HEK293T (cell line): Measurements from ENCODE around the gene TOMM34.
A peak's percentile ranks its signal among the peaks of the same experiment; 100 is the strongest.

ENCODE experiments used
- CTCF ChIA-PET: fragments of 350-600 bp; formaldehyde crosslinking; extraction: SDS; loops from one replicate; lab custom pipeline; 2021; ENCODE audit warnings: antibody characterized with exemption, inconsistent platforms; lab: Yijun Ruan, JAX
- POLR2A ChIA-PET: fragments of 350-600 bp; formaldehyde crosslinking; extraction: SDS; loops from one replicate; lab custom pipeline; 2020; ENCODE audit warnings: antibody characterized with exemption, inconsistent platforms; lab: Yijun Ruan, JAX
- DNase-seq: peaks from one replicate; pipeline ENCODE4 v3.0.0; 2012; ENCODE audit warnings: mixed read lengths; ENCODE audit errors: extremely low spot score
- ARNT ChIP-seq: fragments of 450-650 bp; IDR thresholded peaks from 2 replicates; pipeline ENCODE4 v1.6.1; 2017; ENCODE audit warnings: mild to moderate bottlenecking
- BHLHE40 ChIP-seq: fragments of 450-650 bp; IDR thresholded peaks from 2 replicates; pipeline ENCODE4 v1.6.1; 2016; ENCODE audit warnings: mild to moderate bottlenecking, moderate library complexity, borderline replicate concordance
- CTBP1 ChIP-seq: fragments of 450-650 bp; IDR thresholded peaks from 2 replicates; pipeline ENCODE4 v1.6.1; 2016; ENCODE audit warnings: borderline replicate concordance
- ELF4 ChIP-seq: fragments of 450-650 bp; IDR thresholded peaks from 2 replicates; pipeline ENCODE4 v1.6.1; 2017; ENCODE audit warnings: antibody characterized with exemption
- FOXA1 ChIP-seq: fragments of 450-650 bp; IDR thresholded peaks from 2 replicates; pipeline ENCODE4 v1.6.1; 2016; ENCODE audit warnings: mild to moderate bottlenecking
- FOXK2 ChIP-seq: fragments of 450-650 bp; IDR thresholded peaks from 2 replicates; pipeline ENCODE4 v1.6.1; 2016; ENCODE audit warnings: mild to moderate bottlenecking
- FOXM1 ChIP-seq: fragments of 450-650 bp; IDR thresholded peaks from 2 replicates; pipeline ENCODE4 v1.6.1; 2017; ENCODE audit warnings: mild to moderate bottlenecking, borderline replicate concordance
- HDGF ChIP-seq: fragments of 450-650 bp; IDR thresholded peaks from 2 replicates; pipeline ENCODE4 v1.6.1; 2017; ENCODE audit warnings: antibody characterized with exemption, borderline replicate concordance
- L3MBTL2 ChIP-seq: fragments of 450-650 bp; conservative IDR thresholded peaks from 2 replicates; pipeline ENCODE4 v1.6.1; 2016; ENCODE audit warnings: mild to moderate bottlenecking
- LEF1 ChIP-seq: fragments of 450-650 bp; IDR thresholded peaks from 2 replicates; pipeline ENCODE4 v1.6.1; 2017; ENCODE audit warnings: mild to moderate bottlenecking, borderline replicate concordance
- NFRKB ChIP-seq: fragments of 450-650 bp; IDR thresholded peaks from 2 replicates; pipeline ENCODE4 v1.6.1; 2016; ENCODE audit warnings: mild to moderate bottlenecking, moderate library complexity
- SP1 ChIP-seq: fragments of 450-650 bp; IDR thresholded peaks from 2 replicates; pipeline ENCODE4 v1.6.1; 2017
- SUZ12 ChIP-seq: fragments of 450-650 bp; IDR thresholded peaks from 2 replicates; pipeline ENCODE4 v1.6.1; 2016; ENCODE audit warnings: mild to moderate bottlenecking
- TARDBP ChIP-seq: fragments of 450-650 bp; IDR thresholded peaks from 2 replicates; pipeline ENCODE4 v1.6.1; 2016
- ZNF384 ChIP-seq: fragments of 450-650 bp; IDR thresholded peaks from 2 replicates; pipeline ENCODE4 v1.6.1; 2016
- TF ChIP-seq, protein P1 (sequence below): fragments of 450-650 bp; IDR thresholded peaks from 2 replicates; pipeline ENCODE4 v1.6.1; 2016

TOMM34 gene

DNA sequence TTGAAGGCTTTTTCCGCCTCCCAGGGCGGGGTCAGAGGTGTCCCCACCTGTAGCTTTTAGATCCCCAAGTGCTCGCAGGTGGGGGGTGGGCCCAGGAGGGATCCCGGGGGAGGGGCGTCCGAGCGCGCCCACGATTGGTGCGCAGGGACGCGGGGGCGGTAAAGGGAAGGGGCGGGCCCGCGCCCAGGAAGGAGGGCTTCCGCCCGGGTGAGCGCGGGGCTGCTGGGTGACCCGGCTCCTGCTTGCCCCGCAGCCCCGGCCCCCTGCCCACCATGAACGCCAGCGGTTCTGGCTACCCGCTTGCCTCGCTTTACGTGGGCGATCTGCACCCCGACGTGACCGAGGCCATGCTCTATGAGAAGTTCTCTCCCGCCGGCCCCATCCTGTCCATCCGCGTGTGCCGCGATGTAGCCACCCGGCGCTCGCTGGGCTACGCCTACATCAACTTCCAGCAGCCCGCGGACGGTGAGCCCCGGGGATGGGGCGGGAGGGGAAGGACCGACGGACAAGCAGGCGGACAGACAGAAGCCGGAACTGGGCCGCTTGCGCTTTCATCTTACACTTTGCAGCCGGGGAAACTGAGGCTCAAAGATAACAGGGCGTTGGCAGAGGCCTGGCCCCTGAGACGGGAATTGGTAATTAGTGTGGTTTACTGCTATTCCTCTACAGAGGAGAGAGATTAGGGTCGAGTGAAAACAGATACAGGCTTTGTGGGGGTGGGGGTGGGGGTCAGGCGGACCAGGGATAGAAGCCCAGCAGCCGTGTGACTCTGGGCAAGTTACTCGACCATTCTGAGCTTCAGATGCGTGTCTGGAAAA is 50.1 kb downstream of the TOMM34 start, which contains the start of gene PABPC1L:
PABPC1L (plus strand) TSS at position 189 of the 818 bp plus-strand sequence; CDS start at position 273, 84 bp downstream.
- DNase-seq = peak; percentile 80
- ChIA-PET POLR2A (interaction anchor here (0.6 to 2.1 kb wide), 3 partner anchors 25 to 110 kb away, joined by 3 to 11 read pairs (median 3); partner anchors contain the start of genes TOMM34 and YWHAB), CTCF (interaction anchor here (0.6 to 1.2 kb wide), 3 partner anchors 14 to 384 kb away, joined by 3 to 4 read pairs (median 4); no protein-coding TSS in a partner anchor)
- TF ChIP-seq L3MBTL2 = peak; percentile 30; the same call in 1 of the 2 replicates
- TF ChIP-seq, protein P1, sequence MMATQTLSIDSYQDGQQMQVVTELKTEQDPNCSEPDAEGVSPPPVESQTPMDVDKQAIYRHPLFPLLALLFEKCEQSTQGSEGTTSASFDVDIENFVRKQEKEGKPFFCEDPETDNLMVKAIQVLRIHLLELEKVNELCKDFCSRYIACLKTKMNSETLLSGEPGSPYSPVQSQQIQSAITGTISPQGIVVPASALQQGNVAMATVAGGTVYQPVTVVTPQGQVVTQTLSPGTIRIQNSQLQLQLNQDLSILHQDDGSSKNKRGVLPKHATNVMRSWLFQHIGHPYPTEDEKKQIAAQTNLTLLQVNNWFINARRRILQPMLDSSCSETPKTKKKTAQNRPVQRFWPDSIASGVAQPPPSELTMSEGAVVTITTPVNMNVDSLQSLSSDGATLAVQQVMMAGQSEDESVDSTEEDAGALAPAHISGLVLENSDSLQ = no peak

DNA sequence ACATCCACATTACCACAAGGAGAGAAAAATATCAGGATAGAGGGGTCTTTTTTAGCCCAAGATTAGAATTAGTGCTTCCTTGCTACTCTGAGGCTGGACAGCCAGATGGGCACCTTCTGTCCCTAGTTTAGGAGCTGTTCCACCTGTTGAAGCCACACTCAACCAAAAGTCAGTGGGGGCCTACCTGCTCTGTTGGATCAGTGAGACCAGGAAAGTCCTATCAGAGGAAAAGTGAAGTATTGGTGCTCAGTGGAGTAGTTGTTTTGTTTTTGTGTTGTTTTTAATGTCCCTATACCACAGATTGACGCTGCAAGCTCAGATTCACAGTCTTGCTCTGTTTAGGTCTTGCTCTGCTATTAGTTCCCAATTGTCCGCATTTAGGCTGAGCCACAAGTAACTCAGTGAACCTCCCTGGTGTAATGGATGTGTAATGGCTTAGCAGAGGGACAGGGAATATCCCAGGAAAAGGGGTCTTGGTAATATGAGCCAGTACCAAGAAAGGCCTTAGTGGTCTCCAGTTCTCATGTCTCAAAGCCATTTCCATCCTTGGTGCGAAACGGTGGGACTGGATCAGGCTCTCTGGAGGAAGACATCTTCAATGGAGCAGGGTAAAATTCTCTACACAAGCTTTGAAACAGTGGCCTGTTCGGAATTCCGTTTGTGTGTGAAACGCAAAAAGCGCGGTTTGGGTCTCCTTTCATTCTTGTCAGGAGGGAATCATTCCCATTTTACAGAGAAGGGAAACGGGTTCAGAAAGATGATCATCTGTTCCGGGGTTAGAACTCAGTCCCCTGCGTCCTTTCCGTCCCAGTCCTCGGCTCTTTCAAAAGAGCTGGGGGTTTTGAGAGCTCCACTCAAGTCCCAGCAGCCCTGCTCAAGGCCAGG is 51.0 kb downstream of the TOMM34 start:
- ChIA-PET POLR2A (interaction anchor here (2.1 kb wide), 1 partner anchor 24 kb away, joined by 11 read pairs; the partner anchor contains the start of gene YWHAB), CTCF (no interaction called here)
- DNase-seq = no peak
- TF ChIP-seq ELF4 = no peak
- TF ChIP-seq TARDBP = no peak
- no peak for TF ChIP-seq L3MBTL2
- TF ChIP-seq ZNF384 = no peak
- no peak for TF ChIP-seq FOXK2
- no peak for TF ChIP-seq SUZ12
- TF ChIP-seq FOXA1 = no peak
- TF ChIP-seq, protein P1 = no peak
- TF ChIP-seq LEF1 = no peak

- CTCF ChIA-PET = no interaction called here
Observed at GRCh38 chr20:44904377-44904776, 55.8 kb downstream of the TOMM34 start.

DNA sequence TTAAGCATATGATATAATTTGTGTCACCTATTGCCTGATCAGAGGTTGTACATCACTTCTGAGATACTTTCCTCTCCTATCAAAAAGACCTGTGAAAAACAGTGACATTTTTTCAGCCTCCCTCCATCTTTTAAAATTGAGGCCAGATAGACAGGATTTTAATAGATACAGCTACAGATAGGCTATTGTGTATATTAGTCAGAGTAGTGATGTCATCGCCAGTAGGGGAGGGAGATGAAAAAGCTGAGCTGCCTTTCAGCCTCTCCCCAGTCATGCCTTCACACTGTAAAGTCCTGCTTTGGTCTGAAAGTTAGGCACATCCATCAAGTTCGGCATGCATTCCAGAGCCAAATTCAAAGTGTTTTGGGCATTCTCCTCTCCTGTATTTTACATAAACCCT is 58.2 kb downstream of the TOMM34 start:
- CTCF ChIA-PET = no interaction called here
- no peak for DNase-seq
- no peak for TF ChIP-seq HDGF
- POLR2A ChIA-PET = interaction anchor here (1.0 kb wide), 1 partner anchor 16 kb away, joined by 4 read pairs; the partner anchor contains the start of gene YWHAB

More at GRCh38 chr20:44904377-44904776, 55.8 kb downstream of the TOMM34 start:
- POLR2A ChIA-PET = no interaction called here
- TF ChIP-seq BHLHE40 = no peak
- TF ChIP-seq TARDBP = no peak
- no peak for TF ChIP-seq ARNT
- no peak for TF ChIP-seq L3MBTL2
- TF ChIP-seq FOXM1 = no peak
- TF ChIP-seq ZNF384 = no peak
- no peak for TF ChIP-seq CTBP1
- TF ChIP-seq ELF4 = no peak
- TF ChIP-seq SP1 = no peak
- no peak for TF ChIP-seq LEF1
- TF ChIP-seq HDGF = no peak
- TF ChIP-seq NFRKB = no peak
- TF ChIP-seq, protein P1 = no peak
- TF ChIP-seq FOXK2 = no peak
- TF ChIP-seq FOXA1 = no peak
- TF ChIP-seq SUZ12 = no peak
- DNase-seq = no peak

DNA sequence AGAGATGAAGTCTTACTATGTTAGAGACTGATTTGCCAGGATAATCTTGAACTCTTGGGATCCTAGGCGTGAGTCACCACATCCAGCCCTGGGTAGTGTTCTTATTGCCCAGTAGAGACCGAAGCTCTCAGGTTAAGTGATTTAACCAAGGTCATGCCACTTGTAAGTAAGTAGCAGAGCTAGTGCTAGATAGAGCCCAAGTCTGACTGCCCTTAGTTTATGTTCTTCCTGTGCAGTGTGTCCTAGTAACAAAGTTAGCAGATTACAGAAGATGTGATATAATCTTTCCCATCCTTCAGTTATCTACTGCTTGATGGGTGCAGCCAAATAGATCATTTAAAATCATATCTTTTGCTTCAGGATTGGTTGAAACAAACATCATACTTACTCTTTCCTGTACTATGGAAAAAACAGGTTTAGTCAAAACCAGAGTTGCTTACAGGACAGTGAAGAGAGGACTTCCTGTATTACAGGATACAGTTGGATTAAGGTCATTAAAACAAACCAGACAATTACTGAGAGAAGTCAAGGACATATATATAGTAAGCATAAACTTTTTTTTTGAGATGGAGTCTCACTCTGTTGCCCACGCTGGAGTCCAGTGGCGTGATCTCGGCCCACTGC is 59.9 kb downstream of the TOMM34 start:
- TF ChIP-seq TARDBP (no peak), ARNT (no peak), FOXA1 (no peak), FOXK2 (no peak), SP1 (no peak), HDGF (no peak)
- no peak for DNase-seq
- ChIA-PET POLR2A (no interaction called here), CTCF (no interaction called here)

DNA sequence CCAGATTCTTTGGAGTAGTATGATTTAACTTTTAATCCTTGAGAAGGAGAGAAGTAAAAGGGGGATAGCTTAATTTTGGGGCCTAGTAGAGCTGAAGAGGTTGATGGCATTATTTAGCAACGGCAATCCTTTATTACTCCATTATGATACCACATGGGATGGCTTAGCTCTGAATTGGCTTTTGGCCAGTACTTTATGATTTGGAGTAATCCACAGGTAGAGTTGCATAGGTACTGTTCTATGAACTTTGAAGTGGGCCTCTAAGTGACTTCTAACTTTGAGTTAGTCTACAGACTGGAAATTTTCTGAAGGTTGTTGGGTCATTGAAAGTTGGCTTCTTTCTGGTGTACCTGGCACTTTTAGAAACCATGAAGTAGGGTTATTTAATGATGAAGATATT is 63.1 kb downstream of the TOMM34 start:
- ChIA-PET CTCF (interaction anchor here (0.6 kb wide), 1 partner anchor 200 kb away, joined by 3 read pairs; no protein-coding TSS in a partner anchor), POLR2A (interaction anchor here (1.3 kb wide), 1 partner anchor 12 kb away, joined by 3 read pairs; the partner anchor contains the start of gene YWHAB)
- TF ChIP-seq, protein P1 = no peak
- DNase-seq = no peak
